Measurements from ENCODE around the gene GRM8.

GRCh38 chr7:127233630-127234029 is 19.1 kb downstream of the GRM8 start:
- TF ChIP-seq CTCF (IDR thresholded peaks at IDR 0.05), result no peak
- TF ChIP-seq POLR2AphosphoS5 (IDR thresholded peaks at IDR 0.05), result no peak
- TF ChIP-seq POLR2A (IDR thresholded peaks at IDR 0.05), result no peak

Data from upper lobe of left lung (tissue), 4 donors.